Measurements from ENCODE around the gene FERMT2.
"Not testable (repeated sequence)": the region's sequence is repeated elsewhere in the genome, so short reads cannot be mapped to it uniquely, and the experiment has no call there.

The FERMT2 gene

DNA sequence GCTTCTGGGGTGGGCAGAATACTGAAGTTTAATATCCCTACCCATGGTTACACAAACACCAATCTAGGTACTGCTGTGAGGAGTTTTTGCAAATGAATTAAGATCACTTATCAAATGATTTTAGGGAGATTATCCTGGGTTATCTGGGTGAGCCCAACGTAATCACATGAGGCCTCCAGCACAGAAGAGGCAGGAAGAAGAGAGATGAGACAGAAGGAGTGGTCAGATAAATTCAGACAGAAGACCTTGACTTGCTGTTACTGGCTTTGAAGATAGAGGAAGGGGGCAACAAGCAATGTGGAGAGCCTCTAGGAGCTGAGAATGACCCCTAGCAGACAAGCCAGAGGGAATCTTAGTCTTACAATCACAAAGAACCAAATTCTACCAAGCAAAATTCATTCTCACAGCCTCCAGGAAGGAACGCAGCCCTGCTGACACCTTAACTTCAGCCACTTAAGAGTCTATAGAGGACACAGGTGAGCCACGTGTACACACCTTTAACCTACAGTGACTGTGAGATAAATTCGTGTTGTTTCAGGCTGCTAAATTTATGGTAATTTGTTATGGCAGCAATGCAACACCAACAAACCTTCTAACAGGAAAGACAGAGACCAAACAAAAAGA is 49.4 kb downstream of the FERMT2 start:
- DNase-seq (ENCODE audit: low spot score), result no peak

DNA sequence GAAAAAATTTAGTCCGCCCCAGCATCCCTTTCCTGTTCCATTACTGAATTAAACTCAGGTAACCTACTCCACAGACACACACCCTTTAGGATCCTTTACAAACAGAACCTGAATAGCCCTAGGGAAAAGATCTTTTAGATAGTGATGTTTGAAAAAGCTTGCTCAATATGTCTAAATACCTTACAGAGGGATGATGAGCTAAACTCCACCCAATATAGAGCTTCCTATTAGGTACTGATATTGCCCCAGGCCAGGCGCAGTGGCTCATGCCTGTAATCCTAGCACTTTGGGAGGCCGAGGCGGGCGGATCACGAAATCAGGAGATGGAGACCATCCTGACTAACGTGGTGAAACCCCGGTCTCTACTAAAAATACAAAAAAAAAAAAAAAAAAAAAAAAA is 50.1 kb downstream of the FERMT2 start:
- no peak for DNase-seq (ENCODE audit: low spot score)

GRCh38 chr14:52898496-52898895 is 52.4 kb downstream of the FERMT2 start:
- no peak for DNase-seq (ENCODE audit: low spot score)

DNA sequence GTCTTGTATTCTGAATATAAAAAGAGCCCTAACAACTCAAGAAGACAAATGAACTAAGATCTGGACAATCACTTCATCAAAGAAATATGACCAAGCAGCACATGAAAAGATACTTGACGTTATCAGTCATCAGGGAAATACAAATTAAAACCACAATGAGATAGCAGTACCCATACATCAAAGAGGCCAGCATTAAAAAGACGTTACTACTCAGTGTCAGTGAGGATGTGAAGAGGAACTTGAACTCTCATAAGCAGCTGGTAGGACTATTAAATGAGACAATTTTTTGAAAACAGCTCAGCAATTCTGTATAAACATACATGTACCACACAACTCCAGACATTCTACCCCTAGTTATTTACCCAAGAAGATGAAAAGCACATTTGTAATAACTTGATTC is 55.9 kb downstream of the FERMT2 start:
- no peak for DNase-seq (ENCODE audit: low spot score)

GRCh38 chr14:52891800-52892199 is 59.0 kb downstream of the FERMT2 start:
- DNase-seq (ENCODE audit: low spot score), result no peak

- no peak for DNase-seq (ENCODE audit: low spot score)
Observed at GRCh38 chr14:52888839-52889838, 61.7 kb downstream of the FERMT2 start.

DNA sequence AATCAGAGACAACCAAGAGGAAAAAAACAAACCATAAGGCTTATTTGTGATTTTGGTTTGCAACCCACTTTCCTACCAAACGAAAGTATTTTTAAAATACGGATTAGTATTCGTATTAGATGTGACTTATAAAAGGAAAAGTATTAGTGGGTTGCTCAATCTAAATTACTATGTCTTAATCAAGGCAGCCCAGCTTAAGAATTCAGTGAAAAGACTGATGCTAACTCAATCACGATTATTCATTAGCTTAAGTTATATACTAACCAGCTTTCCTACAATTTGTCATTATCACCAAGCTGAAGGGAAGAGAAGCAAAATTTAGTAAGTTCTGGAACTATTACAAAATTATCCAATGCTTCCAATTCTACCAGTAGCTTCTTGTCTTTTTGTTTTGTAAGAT is 62.7 kb downstream of the FERMT2 start:
- DNase-seq (ENCODE audit: low spot score), result no peak

GRCh38 chr14:52885230-52885629 is 65.6 kb downstream of the FERMT2 start:
- no peak for DNase-seq (ENCODE audit: low spot score)

- DNase-seq (ENCODE audit: low spot score), result no peak
Observed at GRCh38 chr14:52883658-52884057, 67.2 kb downstream of the FERMT2 start.

DNA sequence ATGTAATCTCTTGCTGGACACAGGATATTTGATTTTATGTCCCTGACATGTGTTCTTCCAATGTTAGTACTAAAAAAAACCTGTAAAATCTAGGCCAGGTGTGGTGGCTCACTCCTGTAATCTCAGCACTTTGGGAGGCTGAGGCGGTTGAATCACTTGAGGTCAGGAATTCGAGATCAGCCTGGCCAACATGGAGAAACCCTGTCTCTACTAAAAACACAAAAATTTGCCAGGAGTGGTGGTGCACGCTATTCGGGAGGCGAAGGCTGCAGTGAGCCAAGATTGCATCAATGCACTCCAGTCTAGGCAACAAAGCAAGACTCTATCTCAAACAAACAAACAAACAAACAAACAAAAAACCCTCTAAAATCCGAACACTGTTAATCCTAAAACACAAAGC is 68.0 kb downstream of the FERMT2 start:
- no peak for DNase-seq (ENCODE audit: low spot score)

DNA sequence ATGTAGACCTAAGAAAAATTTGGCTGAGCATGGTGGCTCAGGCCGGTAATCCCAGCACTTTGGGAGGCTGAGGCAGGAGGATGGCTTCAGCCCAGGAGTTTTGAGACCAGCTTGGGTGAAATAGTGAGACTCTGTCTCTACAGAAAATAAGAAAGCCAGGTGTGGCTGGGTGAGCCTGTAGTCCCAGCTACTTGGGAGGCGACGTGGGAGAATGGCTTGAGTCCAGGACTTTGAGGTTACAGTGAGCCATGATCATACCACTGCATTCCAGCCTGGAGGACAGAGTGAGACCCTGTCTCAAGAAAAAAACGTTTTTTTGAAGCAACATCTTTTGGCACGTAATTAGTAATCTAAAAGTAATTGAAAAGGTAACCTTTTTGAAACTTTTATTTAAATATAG is 70.9 kb downstream of the FERMT2 start:
- no peak for DNase-seq (ENCODE audit: low spot score)

DNA sequence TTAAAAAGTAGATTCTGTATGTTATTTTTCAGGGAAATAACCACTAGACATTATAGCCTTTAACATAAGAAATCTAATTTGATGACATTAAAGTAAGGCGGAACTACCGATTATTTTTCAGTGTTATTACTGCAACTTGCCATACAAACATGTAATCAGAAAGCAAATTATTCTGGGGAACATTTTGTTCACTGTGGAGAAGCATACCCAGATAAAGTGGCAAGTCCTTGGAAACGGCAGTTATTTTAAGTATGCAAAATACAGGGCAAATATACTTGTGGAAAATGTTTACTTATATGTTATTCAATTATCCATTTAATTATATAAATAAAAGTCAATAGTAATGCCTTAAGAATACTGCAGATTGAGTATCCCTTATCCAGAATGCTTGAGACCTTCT is 71.9 kb downstream of the FERMT2 start:
- no peak for DNase-seq (ENCODE audit: low spot score)

- no peak for DNase-seq (ENCODE audit: low spot score)
Observed at GRCh38 chr14:52878469-52878868, 72.4 kb downstream of the FERMT2 start.

DNA sequence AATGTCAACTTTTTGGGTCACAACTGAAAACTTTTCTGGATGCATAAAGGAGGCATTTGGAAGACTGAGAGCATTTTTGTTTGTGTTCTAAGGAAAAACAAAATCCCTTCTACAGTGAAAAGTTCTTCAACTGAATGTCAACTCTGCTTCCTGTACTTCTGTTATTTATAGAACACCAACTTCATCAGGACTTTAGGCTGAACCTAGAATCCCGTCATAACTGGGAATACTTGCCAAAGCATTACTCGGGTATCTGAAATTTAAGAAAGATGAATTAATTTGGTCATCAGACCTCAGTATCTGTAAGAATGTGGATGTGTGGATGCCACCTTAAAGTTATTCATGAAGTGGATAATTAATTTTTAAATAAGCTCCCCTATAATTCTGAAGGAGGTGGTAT is 73.2 kb downstream of the FERMT2 start:
- DNase-seq (ENCODE audit: low spot score), result no peak

GRCh38 chr14:52876806-52877205 is 74.0 kb downstream of the FERMT2 start:
- no peak for DNase-seq (ENCODE audit: low spot score)

- no peak for DNase-seq (ENCODE audit: low spot score)
Observed at GRCh38 chr14:52876311-52876710, 74.5 kb downstream of the FERMT2 start.

DNA sequence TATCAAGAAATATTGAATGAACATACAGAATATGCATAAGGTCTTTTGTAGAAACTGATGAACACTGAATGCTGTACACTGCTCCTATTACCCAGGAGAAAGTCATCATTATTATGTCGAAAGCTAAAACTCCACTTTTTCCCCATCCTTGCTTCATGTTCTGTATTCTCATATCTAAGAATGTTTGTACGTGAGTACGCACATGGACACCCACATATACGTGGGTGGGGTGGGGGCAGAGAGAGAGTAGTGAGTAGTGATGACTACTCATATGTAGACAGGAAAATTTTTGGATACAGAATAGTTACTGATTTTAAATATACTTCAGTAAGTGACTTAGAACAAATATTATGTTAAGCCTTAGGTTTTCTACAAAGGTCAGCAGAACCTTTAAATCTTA is 75.1 kb downstream of the FERMT2 start:
- no peak for DNase-seq (ENCODE audit: low spot score)

DNA sequence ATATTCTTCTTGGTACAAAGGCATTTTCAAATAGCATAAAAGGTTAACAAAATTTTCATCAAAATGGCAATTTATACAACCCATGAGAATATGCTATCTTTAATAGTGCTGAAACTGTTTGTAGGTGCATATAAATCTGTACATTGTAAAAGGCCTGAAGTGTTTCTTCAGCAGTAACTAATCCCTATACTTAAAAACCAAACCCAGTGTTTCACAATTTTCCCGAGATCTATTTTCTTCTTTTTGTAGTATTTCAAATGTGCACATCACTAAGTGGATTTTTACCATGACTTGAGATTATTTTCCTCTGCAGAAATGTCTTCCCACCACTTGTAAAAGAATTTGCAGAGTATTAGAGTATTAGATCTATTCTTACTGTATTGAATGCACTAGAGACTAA is 76.5 kb downstream of the FERMT2 start:
- DNase-seq (ENCODE audit: low spot score), result no peak

GRCh38 chr14:52873694-52874093 is 77.2 kb downstream of the FERMT2 start:
- no peak for DNase-seq (ENCODE audit: low spot score)

DNA sequence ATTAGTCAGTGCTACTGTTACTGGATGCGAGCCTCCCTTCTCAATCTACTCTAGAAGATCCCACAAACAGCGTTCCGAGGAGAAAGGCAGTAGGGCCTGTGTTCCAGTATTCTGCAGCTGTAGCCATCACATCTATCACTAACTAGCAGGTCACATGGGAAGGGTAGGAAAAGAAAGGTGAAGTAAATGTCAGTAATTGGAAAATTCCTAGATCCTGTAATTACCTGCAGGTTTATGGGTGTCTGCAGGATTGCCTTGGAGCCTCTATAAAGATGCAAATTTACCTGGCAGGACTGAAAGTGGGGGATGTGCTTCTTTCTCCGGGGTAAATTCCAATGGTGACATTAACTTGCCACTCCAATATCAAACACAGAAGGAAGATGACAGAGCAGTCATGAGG is 77.8 kb downstream of the FERMT2 start:
- no peak for DNase-seq (ENCODE audit: low spot score)

GRCh38 chr14:52871606-52872005 is 79.2 kb downstream of the FERMT2 start:
- no peak for DNase-seq (ENCODE audit: low spot score)

GRCh38 chr14:52868911-52869618 is 81.8 kb downstream of the FERMT2 start:
- no peak for DNase-seq (ENCODE audit: low spot score)

GRCh38 chr14:52864893-52865292 is 86.0 kb downstream of the FERMT2 start:
- not testable (repeated sequence) for DNase-seq (ENCODE audit: low spot score)

All from hematopoietic multipotent progenitor cell treated with erythropoietin and hydrocortisone succinate and interleukin-3 and kit ligand, for 15 days (in vitro differentiated cells).